HG02885 (cell line): ENCODE data around the gene NTM.
A peak's percentile ranks its signal among the peaks of the same experiment; 100 is the strongest.

Experiments used
- ATAC-seq: cut with Tn5 transposase; IDR thresholded peaks from one replicate; pipeline ENCODE4 v1.9.1; 2021; ENCODE audit warnings: mild to moderate bottlenecking; ENCODE audit not compliant: unreplicated experiment, poor library complexity

NTM gene

GRCh38 chr11:132245403-132246385, 875.3 kb downstream of the NTM start:
- no peak for ATAC-seq

DNA sequence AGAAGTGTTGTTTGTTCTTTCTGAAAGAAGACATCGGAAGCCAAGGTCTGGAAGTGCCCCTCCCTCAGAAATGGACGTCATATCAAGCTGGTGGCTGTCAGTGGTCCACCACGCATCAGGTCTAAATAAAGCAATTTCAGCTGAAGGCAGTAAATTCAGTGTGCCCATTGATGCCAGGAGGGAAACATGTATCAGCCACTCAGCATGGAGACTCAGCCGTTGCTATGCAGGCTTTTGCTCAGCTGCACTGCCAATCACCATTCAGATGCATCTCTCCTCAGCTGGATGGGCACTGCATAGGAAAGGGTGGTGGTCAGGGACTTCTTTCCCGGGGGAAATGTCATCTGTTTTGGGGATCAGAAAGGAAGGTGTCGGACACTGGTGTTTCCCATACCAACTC, 878.2 kb downstream of the NTM start:
- ATAC-seq: no peak

- ATAC-seq: no peak
These were observed 878.8 kb downstream of the NTM start for GRCh38 chr11:132249256-132249655.

DNA sequence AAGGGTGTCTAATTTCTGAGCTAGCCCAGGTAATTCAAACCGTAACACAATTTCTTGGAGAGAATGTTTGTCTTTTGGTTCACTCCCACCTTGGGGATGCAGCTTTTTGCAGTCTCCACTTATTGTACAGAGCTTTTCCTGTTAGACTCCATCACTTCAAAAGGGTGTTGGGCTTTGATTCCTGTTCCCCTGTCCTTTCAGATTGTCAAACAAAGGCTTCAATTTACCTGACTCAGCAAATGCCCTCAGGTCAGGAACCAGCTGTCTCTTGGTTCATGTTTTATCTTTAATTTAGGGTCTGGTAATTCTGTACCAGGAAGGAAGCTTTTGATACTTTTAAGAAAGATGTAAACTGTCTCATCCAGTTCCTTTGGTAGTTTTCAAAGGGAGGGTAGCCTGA, 880.6 kb downstream of the NTM start:
- no peak for ATAC-seq

DNA sequence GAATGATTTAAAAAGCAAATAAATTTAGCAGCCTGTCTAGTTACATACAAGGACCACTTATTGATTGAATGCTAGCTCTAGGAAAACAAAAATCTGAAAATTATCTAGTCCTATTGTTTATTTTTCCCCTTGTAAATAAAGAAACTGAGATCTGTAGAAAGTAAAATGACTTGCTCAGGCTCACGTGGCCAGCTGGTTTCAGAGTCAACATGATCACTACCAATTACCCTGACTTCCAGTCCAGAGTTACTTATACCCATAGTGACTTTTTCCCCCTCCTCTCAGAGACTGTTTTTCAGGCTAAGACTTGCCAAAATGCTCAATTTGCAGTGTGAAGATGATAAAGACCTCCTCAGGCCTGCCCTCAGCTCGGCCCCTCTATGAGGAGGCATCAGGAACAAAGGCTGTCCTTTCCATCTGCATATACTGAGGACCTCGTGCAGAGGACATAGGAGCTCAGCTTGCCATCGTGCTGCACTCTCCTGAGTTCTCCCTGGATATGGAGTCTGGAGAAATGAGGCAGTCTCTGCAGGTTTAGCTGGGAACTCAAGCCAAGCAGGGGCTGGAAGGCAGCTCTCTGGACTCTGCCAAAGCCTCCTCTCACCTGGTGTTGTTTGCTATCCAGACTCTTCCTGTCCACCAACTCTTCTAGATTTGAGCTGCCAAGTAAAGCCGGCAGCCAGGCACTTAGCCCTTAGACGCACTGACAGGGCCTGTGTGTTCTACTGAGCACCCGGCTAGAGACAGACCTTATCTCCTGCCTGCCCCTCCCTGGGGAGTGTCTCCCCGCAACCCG, 883.3 kb downstream of the NTM start:
- ATAC-seq: no peak

GRCh38 chr11:132254906-132255305, 884.5 kb downstream of the NTM start:
- ATAC-seq: no peak

DNA sequence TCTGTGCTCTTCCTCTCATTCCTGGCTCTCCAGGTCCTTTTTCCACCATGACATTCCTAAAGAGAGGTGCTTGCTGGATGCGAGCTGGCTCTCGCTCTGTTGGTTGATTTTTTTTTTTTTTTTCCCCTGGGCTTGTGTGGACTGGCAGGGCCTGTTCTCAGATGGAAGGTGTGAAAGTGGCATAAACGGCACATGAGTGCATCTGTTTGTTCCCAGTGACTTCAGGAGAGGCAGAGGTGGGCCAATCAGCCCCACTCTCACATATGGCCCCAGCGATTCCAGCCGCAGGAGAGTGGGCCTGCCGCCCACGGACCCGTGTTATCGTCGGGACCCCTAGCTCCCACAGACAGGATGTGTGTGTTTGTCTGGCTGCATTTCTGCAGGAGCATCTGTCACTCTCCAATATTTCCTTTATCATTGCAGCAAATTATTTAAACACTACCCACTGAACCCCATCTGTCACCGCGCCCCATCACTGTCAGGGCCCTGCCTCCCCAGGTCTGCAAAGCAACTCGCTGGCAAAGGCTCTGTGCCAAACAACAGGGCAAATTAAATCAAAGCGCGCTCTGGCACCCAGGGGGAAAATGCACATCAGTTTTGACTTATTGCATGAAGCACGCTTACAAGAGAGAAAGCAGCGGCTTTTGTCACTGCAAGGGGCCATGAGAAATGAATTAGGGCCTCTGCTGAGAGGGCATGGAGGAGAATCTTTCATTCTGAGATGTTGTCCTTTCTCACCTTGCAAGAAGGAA, 886.3 kb downstream of the NTM start:
- no peak for ATAC-seq

GRCh38 chr11:132257871-132258270, 887.5 kb downstream of the NTM start:
- no peak for ATAC-seq

DNA sequence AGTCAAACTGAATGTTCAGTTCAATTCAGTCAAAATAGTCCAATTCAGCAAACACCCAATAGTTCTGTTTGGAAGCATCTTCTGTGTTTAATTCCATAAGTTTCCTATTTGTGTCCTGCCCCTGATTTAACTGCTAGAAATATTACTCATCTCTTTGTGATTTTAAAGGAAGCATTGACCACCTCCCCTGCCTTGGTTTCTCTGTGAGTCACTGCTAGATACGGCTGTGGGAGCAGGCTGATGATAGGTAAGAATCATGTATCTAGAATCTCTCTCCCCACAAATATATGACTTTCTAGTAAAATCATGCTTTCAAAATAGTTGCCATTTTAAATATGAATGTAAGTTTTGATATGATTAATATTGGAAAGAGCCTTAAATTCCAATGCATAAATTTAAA, 888.5 kb downstream of the NTM start:
- no peak for ATAC-seq

GRCh38 chr11:132260636-132261035, 890.2 kb downstream of the NTM start:
- ATAC-seq: no peak

GRCh38 chr11:132263241-132263640, 892.8 kb downstream of the NTM start:
- ATAC-seq: no peak

GRCh38 chr11:132263875-132264274, 893.5 kb downstream of the NTM start:
- no peak for ATAC-seq

DNA sequence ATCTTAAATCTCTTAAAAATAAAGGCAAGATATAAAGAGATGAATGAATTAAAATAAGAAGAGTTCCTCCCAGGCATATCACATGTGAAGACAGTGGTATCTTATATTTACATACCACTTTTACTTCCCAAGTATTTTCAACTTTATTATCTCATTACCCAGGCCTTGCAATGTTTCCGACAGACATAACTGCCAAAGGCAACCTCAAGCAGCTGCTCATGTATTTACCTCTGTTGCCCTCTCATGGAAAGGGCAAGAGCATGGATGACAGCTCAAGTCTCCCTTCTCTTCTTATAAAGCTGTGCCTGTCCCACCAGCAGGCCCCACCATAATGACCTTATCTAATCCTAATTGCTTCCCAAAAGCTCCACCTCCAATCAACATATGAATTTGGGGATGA, 894.2 kb downstream of the NTM start:
- no peak for ATAC-seq

- ATAC-seq: peak; percentile 75
These were observed 908.6 kb downstream of the NTM start for GRCh38 chr11:132278801-132279574.

DNA sequence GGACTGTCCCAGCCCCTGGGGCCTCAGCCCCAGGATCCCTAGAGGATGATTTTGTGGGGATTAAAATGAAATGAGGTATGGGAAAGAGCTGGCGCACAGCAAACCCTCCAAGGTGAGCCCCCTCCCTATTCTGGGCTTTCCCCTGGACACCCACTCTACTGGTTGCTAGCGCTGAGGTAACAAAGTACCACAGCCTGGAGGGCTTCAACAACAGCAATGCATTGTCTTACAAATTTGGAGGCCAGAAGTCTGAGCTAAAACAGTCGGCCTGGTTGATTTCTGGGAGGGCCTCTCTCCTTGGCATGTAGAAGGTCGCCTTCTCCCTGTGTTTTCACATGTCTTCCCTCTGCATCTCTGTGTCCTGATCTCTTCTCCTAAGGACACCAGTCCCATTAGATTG, 913.6 kb downstream of the NTM start:
- no peak for ATAC-seq

GRCh38 chr11:132284611-132285010, 914.2 kb downstream of the NTM start:
- ATAC-seq: no peak

- ATAC-seq: no peak
These were observed 915.2 kb downstream of the NTM start for GRCh38 chr11:132285631-132286030.

DNA sequence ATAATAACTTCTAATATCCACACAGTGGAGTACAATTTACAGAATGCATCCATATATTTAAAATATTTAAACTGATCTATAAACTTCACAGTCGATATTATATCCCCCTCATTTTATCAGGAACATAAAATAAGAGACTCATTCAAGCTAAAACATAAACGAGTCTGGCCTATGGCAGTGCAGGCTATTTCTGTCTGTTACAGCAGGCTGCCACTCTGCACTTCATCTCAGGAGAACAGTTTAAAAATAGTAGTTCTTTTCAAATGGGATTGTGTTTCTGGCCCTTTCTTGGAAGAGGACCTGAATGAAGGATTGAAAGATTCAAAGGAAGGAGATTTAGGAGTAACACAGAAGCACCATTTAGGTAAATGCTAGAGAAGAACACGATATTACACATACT, 915.7 kb downstream of the NTM start:
- no peak for ATAC-seq

DNA sequence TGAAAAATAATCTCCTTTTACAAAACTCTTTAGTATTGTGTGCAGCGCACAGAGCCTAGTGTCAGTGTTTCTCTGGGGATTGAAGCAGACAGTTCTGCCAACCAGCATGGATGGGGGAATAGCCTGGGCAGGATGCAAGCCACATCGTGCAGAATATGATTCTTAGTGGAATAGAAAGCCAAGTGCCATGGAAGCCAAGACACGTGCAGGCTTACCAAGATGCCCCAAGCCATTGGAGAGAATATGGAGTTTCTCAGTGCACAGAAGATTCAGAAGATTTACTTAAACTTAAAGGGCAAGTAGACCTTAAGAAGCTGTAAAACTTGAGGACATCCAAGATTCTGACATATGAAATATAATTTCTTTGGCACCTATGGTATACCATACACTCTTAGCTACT, 917.6 kb downstream of the NTM start:
- ATAC-seq: no peak
